ENCODE data around the gene CFAP161.

CFAP161 gene

DNA sequence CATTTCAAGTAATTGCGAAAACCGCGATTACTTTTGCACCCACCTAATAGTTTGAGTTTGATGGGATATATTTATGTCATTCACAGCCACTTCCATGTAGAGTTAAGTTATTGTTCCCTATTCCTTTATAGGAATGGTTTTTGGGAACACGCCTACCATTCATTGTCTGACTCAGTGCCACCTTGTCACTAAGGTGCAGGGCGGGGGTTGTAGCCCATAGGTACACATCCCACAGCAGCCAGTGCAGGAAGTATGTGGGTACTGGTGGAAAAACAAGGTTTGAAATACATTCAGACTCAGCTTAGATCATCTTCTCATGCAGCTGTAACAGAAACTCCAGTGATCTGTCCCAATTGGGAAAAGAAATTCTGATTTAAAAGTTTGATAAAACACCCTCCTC lies 48.2 kb upstream of the CFAP161 start:
- Histone ChIP-seq H3K27ac (ENCODE audit: low read depth, low read length) (no peak overlapping the region), H3K9me2 (replicated peaks; ENCODE audit: control insufficient read depth, low read length) (no peaks in the 10 kb centered on the region), H3K4me2 (ENCODE audit: low read length) (no peak overlapping the region), H3K79me2 (ENCODE audit: control insufficient read depth, low read length) (no peaks in the 10 kb centered on the region), H3K4me3 (ENCODE audit: low read length) (no peak overlapping the region), H4K20me1 (ENCODE audit: control insufficient read depth, insufficient read depth, low read depth, low read length) (no peaks in the 10 kb centered on the region), H3F3A (ENCODE audit: control insufficient read depth, insufficient read depth) (no peaks in the 10 kb centered on the region), H3K9me3 (ENCODE audit: control insufficient read depth, insufficient read depth, low read length) (no peaks in the 10 kb centered on the region), H3K36me3 (ENCODE audit: control insufficient read depth, low read length) (no peaks in the 10 kb centered on the region), H3K27me3 (ENCODE audit: control insufficient read depth, low read length) (no peaks in the 10 kb centered on the region), H3K4me1 (ENCODE audit: control insufficient read depth, low read length) (no peaks in the 10 kb centered on the region)
- no peak for TF ChIP-seq EZH2phosphoT487 (IDR thresholded peaks at IDR 0.05; ENCODE audit: borderline replicate concordance, low read length)
- TF ChIP-seq, protein P1, sequence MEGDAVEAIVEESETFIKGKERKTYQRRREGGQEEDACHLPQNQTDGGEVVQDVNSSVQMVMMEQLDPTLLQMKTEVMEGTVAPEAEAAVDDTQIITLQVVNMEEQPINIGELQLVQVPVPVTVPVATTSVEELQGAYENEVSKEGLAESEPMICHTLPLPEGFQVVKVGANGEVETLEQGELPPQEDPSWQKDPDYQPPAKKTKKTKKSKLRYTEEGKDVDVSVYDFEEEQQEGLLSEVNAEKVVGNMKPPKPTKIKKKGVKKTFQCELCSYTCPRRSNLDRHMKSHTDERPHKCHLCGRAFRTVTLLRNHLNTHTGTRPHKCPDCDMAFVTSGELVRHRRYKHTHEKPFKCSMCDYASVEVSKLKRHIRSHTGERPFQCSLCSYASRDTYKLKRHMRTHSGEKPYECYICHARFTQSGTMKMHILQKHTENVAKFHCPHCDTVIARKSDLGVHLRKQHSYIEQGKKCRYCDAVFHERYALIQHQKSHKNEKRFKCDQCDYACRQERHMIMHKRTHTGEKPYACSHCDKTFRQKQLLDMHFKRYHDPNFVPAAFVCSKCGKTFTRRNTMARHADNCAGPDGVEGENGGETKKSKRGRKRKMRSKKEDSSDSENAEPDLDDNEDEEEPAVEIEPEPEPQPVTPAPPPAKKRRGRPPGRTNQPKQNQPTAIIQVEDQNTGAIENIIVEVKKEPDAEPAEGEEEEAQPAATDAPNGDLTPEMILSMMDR (IDR thresholded peaks at IDR 0.05; ENCODE audit: low read depth, low read length, poor library complexity, severe bottlenecking) = no peak

DNA sequence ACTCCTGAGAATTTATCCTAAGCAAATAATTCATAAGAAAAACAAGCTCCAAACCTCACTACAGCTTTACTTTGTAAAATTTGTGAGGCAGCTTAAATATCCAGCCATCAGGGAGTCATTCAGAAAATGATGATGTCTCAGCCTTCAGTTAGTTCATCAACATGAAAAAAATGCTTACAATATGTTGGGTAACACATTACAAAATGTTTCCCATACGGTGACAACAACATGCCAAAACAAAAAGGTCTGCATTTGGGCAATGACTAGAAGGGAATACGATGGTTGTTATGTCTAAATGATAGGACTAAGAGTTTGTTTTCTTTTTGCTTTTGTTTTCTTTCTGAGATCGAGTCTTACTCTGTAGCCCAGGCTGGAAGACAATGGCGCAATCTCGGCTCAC lies 47.0 kb upstream of the CFAP161 start:
- Histone ChIP-seq H3K9me3 (ENCODE audit: control insufficient read depth, insufficient read depth, low read length) (no peaks in the 10 kb centered on the region), H3K9me2 (replicated peaks; ENCODE audit: control insufficient read depth, low read length) (no peaks in the 10 kb centered on the region), H3K36me3 (ENCODE audit: control insufficient read depth, low read length) (no peaks in the 10 kb centered on the region), H3K27ac (ENCODE audit: low read depth, low read length) (no peak overlapping the region), H3K27me3 (ENCODE audit: control insufficient read depth, low read length) (no peaks in the 10 kb centered on the region; the same call in 1 of the 2 replicates), H3K4me2 (ENCODE audit: low read length) (no peak overlapping the region), H3K4me3 (ENCODE audit: low read length) (no peak overlapping the region), H3K4me1 (ENCODE audit: control insufficient read depth, low read length) (no peaks in the 10 kb centered on the region), H3K79me2 (ENCODE audit: control insufficient read depth, low read length) (no peaks in the 10 kb centered on the region), H3F3A (ENCODE audit: control insufficient read depth, insufficient read depth) (no peaks in the 10 kb centered on the region), H4K20me1 (ENCODE audit: control insufficient read depth, insufficient read depth, low read depth, low read length) (no peaks in the 10 kb centered on the region)
- TF ChIP-seq EZH2phosphoT487 (IDR thresholded peaks at IDR 0.05; ENCODE audit: borderline replicate concordance, low read length) = no peak
- TF ChIP-seq, protein P1 (IDR thresholded peaks at IDR 0.05; ENCODE audit: low read depth, low read length, poor library complexity, severe bottlenecking) = no peak

DNA sequence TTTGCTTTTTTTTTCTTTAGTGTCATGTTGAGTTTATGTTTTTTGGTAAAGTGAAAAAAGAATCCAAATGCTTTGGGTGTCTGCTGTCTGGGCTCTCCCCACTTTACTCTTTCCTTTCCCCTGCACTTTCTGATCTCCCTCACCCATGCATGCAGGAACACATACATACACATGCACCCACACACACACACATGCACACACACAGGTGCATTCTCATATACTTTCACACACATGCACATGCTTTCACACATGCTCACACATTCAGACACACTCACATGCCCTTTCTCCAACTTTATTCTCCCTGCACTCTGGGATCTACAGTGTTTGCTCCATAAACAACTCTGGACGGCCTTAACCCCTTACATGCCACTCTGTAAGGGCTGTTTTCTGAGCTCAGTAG lies 46.4 kb upstream of the CFAP161 start:
- H3K79me2 ChIP-seq (ENCODE audit: control insufficient read depth, low read length) = no peaks in the 10 kb centered on the region
- no peak overlapping the region for H3K4me2 ChIP-seq (ENCODE audit: low read length)
- no peaks in the 10 kb centered on the region for H3K4me1 ChIP-seq (ENCODE audit: control insufficient read depth, low read length)
- no peaks in the 10 kb centered on the region for H4K20me1 ChIP-seq (ENCODE audit: control insufficient read depth, insufficient read depth, low read depth, low read length)
- H3K9me2 ChIP-seq (replicated peaks; ENCODE audit: control insufficient read depth, low read length) = no peaks in the 10 kb centered on the region
- H3K27ac ChIP-seq (ENCODE audit: low read depth, low read length) = no peak overlapping the region
- no peaks in the 10 kb centered on the region for H3K36me3 ChIP-seq (ENCODE audit: control insufficient read depth, low read length)
- no peaks in the 10 kb centered on the region for H3F3A ChIP-seq (ENCODE audit: control insufficient read depth, insufficient read depth)
- TF ChIP-seq, protein P1 (IDR thresholded peaks at IDR 0.05; ENCODE audit: low read depth, low read length, poor library complexity, severe bottlenecking) = no peak
- no peak for TF ChIP-seq EZH2phosphoT487 (IDR thresholded peaks at IDR 0.05; ENCODE audit: borderline replicate concordance, low read length)
- no peak overlapping the region for H3K4me3 ChIP-seq (ENCODE audit: low read length)
- H3K27me3 ChIP-seq (ENCODE audit: control insufficient read depth, low read length) = peaks cover 5% of the 10 kb centered on the region; the same call in 1 of the 2 replicates
- H3K9me3 ChIP-seq (ENCODE audit: control insufficient read depth, insufficient read depth, low read length) = no peaks in the 10 kb centered on the region
